H1 (cell line): Measurements from ENCODE around the gene AP1S1. TPM values are rescaled to one million over a fixed set of nuclear protein-coding genes. Genes with fewer than 3 reads are reported as not detected.

Experiments used
- CTCF ChIA-PET: fragments of 300-600 bp; sonication (Branson Sonifier 250); formaldehyde crosslinking; loops from one replicate; lab custom pipeline; 2021; ENCODE audit not compliant: partially characterized antibody; lab: Charles Lee
- POLR2A ChIA-PET: fragments of 300-600 bp; sonication (Branson Sonifier 250); formaldehyde crosslinking; loops from one replicate; lab custom pipeline; 2021; ENCODE audit warnings: inconsistent platforms; ENCODE audit not compliant: partially characterized antibody; lab: Charles Lee
- DNase-seq, 2 experiments: peaks; one replicate each; pipeline versions ENCODE4 v3.0.0 to v3.0.0-alpha.2; 2010 to 2022; ENCODE audit warnings: low spot score in 2 of 2, low read depth in 1 of 2, mixed read lengths in 1 of 2
- FAIRE-seq: peaks from 2 replicates; lab custom pipeline; 2011; peaks lifted over from hg19 to GRCh38; lab: Jason Lieb, UNC
- H2AFZ ChIP-seq: 2 replicates; pipeline ENCODE4 v1.8.1; 2012; ENCODE audit warnings: low read length, inconsistent platforms
- H2AK5ac ChIP-seq: 2 replicates; pipeline ENCODE4 v1.6.1; 2013; ENCODE audit warnings: low read depth, low read length
- H2BK120ac ChIP-seq: replicated peaks from 2 replicates; pipeline ENCODE3; 2013; ENCODE audit warnings: low read depth, low read length, inconsistent platforms
- H2BK12ac ChIP-seq: 2 replicates; pipeline ENCODE4 v1.6.1; 2013; ENCODE audit warnings: low read depth, low read length
- H2BK15ac ChIP-seq: 2 replicates; pipeline ENCODE4 v1.6.1; 2013; ENCODE audit warnings: low read length
- H2BK20ac ChIP-seq: 2 replicates; pipeline ENCODE4 v1.6.1; 2013; ENCODE audit warnings: low read length
- H2BK5ac ChIP-seq: 2 replicates; pipeline ENCODE4 v1.6.1; 2013; ENCODE audit warnings: low read depth, low read length
- H3K14ac ChIP-seq: 2 replicates; pipeline ENCODE4 v1.6.1; 2013; ENCODE audit warnings: inconsistent platforms; ENCODE audit not compliant: insufficient read length
- H3K18ac ChIP-seq: 2 replicates; pipeline ENCODE4 v1.6.1; 2013; ENCODE audit warnings: low read length; ENCODE audit errors: extremely low read depth
- H3K23ac ChIP-seq: 2 replicates; pipeline ENCODE4 v1.6.1; 2013; ENCODE audit warnings: inconsistent platforms; ENCODE audit not compliant: insufficient read length
- H3K23me2 ChIP-seq: 2 replicates; pipeline ENCODE4 v1.6.1; 2013; ENCODE audit warnings: low read depth, low read length
- H3K27ac ChIP-seq: 2 replicates; pipeline ENCODE4 v1.6.1; 2011; ENCODE audit warnings: low read depth, low read length, inconsistent platforms
- H3K27me3 ChIP-seq, 4 experiments: replicated peaks in 1 of 4; 1 replicate in 1 of 4; 2 replicates in 3 of 4; pipeline versions ENCODE4 v1.6.1 to v1.8.1; 2011 to 2013; ENCODE audit warnings: low read length in 3 of 4, mild to moderate bottlenecking in 3 of 4, inconsistent platforms in 2 of 4, mixed read lengths in 2 of 4, moderate library complexity in 1 of 4; ENCODE audit not compliant: control insufficient read depth in 3 of 4, insufficient read depth in 3 of 4; ENCODE audit errors: extremely low read depth in 1 of 4
- H3K36me3 ChIP-seq, 4 experiments: 2 replicates each; pipeline versions ENCODE4 v1.6.1 to v1.8.1; 2011 to 2013; ENCODE audit warnings: mild to moderate bottlenecking in 4 of 4, low read length in 3 of 4, moderate library complexity in 2 of 4, control low read depth in 1 of 4, inconsistent platforms in 1 of 4; ENCODE audit not compliant: insufficient read depth in 4 of 4, control insufficient read depth in 2 of 4
- H3K4ac ChIP-seq: replicated peaks from 2 replicates; pipeline ENCODE3; 2013; ENCODE audit warnings: low read length, low read depth, mixed read lengths, inconsistent platforms; ENCODE audit not compliant: insufficient read length
- H3K4me1 ChIP-seq, 4 experiments: replicated peaks in 1 of 4; 1 replicate in 1 of 4; 2 replicates in 3 of 4; pipeline versions ENCODE4 v1.6.1 to v1.8.1; 2011 to 2013; ENCODE audit warnings: low read length in 3 of 4, inconsistent platforms in 2 of 4, mixed read lengths in 1 of 4; ENCODE audit not compliant: insufficient read depth in 4 of 4, control insufficient read depth in 3 of 4
- H3K4me2 ChIP-seq, 2 experiments: 2 replicates each; pipeline versions ENCODE4 v1.6.1 to v1.8.1; 2011 to 2013; ENCODE audit warnings: low read depth in 2 of 2, low read length in 2 of 2, control low read depth in 1 of 2, inconsistent platforms in 1 of 2, mild to moderate bottlenecking in 1 of 2; ENCODE audit not compliant: insufficient read depth in 1 of 2
- H3K4me3 ChIP-seq, 4 experiments: fragments of 200-600, 300-600 bp in 1 of 4; sonication (generic), shearing (Covaris generic), sonication (Bioruptor Twin) in 1 of 4; 2 replicates each; pipeline versions ENCODE4 v1.5.1 to v1.8.1; 2011 to 2016; ENCODE audit warnings: low read length in 4 of 4, low read depth in 3 of 4, control low read depth in 2 of 4, inconsistent platforms in 2 of 4, mild to moderate bottlenecking in 2 of 4, mixed read lengths in 1 of 4, moderate library complexity in 1 of 4; ENCODE audit not compliant: insufficient read depth in 2 of 4; ENCODE audit errors: extremely low read depth in 1 of 4
- H3K56ac ChIP-seq: replicated peaks from 2 replicates; pipeline ENCODE3; 2013; ENCODE audit warnings: low read depth, mild to moderate bottlenecking, mixed read lengths, low read length, inconsistent platforms; ENCODE audit not compliant: insufficient read length
- H3K79me1 ChIP-seq: 2 replicates; pipeline ENCODE4 v1.6.1; 2013; ENCODE audit warnings: low read depth, low read length, control low read depth
- H3K79me2 ChIP-seq, 2 experiments: 2 replicates each; pipeline versions ENCODE4 v1.6.1 to v1.8.1; 2012 to 2013; ENCODE audit warnings: low read length in 2 of 2, mild to moderate bottlenecking in 2 of 2, inconsistent platforms in 1 of 2; ENCODE audit not compliant: insufficient read depth in 2 of 2, control insufficient read depth in 1 of 2
- H3K9ac ChIP-seq, 4 experiments: replicated peaks in 1 of 4; 1 replicate in 1 of 4; 2 replicates in 3 of 4; pipeline versions ENCODE4 v1.6.1 to v1.8.1; 2011 to 2013; ENCODE audit warnings: low read depth in 3 of 4, low read length in 3 of 4, control low read depth in 2 of 4, mild to moderate bottlenecking in 2 of 4, moderate library complexity in 2 of 4, inconsistent platforms in 1 of 4; ENCODE audit errors: extremely low read depth in 1 of 4
- H3K9me3 ChIP-seq, 2 experiments: 2 replicates each; pipeline versions ENCODE4 v1.6.1 to v1.8.1; 2012 to 2013; ENCODE audit warnings: mild to moderate bottlenecking in 2 of 2, moderate library complexity in 2 of 2, control low read depth in 1 of 2, inconsistent platforms in 1 of 2, low read depth in 1 of 2, low read length in 1 of 2, mixed read lengths in 1 of 2; ENCODE audit not compliant: insufficient read depth in 2 of 2
- H4K20me1 ChIP-seq, 2 experiments: replicated peaks in 1 of 2; 2 replicates each; pipeline versions ENCODE3 to v1.8.1; 2011 to 2013; ENCODE audit warnings: inconsistent platforms in 2 of 2, low read length in 2 of 2, mild to moderate bottlenecking in 1 of 2; ENCODE audit not compliant: insufficient read depth in 2 of 2, control insufficient read depth in 1 of 2
- H4K5ac ChIP-seq: 2 replicates; pipeline ENCODE4 v1.6.1; 2013; ENCODE audit warnings: low read length, low read depth, mixed read lengths, inconsistent platforms; ENCODE audit not compliant: insufficient read length
- H4K8ac ChIP-seq: 2 replicates; pipeline ENCODE4 v1.8.0; 2013; ENCODE audit warnings: mild to moderate bottlenecking, moderate library complexity, low read length, inconsistent platforms; ENCODE audit not compliant: insufficient read depth; ENCODE audit errors: extremely low read depth
- H4K91ac ChIP-seq: replicated peaks from 2 replicates; pipeline ENCODE3; 2013; ENCODE audit warnings: low read length, mixed read lengths, inconsistent platforms; ENCODE audit not compliant: insufficient read length
- FOSL1 ChIP-seq: IDR thresholded peaks from 2 replicates; pipeline ENCODE4 v1.6.1; 2011; ENCODE audit warnings: mild to moderate bottlenecking, low read depth, low read length, moderate library complexity; ENCODE audit not compliant: insufficient read depth
- HDAC2 ChIP-seq, 2 experiments: fragments of 300-600 bp in 1 of 2; sonication (generic) in 1 of 2; IDR thresholded peaks; 2 replicates each; pipeline ENCODE4 v1.6.1; 2011 to 2012; ENCODE audit warnings: low read depth in 2 of 2, low read length in 2 of 2, mild to moderate bottlenecking in 2 of 2, moderate library complexity in 2 of 2, borderline replicate concordance in 1 of 2, inconsistent platforms in 1 of 2
- KDM5A ChIP-seq: fragments of 200-600 bp; IDR thresholded peaks from 2 replicates; pipeline ENCODE4 v1.7.1; 2012; ENCODE audit warnings: mild to moderate bottlenecking, low read length, inconsistent platforms, mixed read lengths
- RFX5 ChIP-seq: IDR thresholded peaks from 2 replicates; pipeline ENCODE4 v1.6.1; 2011; ENCODE audit warnings: low read depth, low read length, improper control_type of control experiment, borderline replicate concordance
- TBP ChIP-seq: IDR thresholded peaks from 2 replicates; pipeline ENCODE4 v1.6.1; 2011; ENCODE audit warnings: low read depth, low read length, improper control_type of control experiment
- WGBS, 2 experiments: shearing (Covaris generic) in 1 of 2; methylation state at CpG; one replicate each; pipeline versions ENCODE4 v1.1.6 to v1.1.7; 2013 to 2015; ENCODE audit warnings: low lambda C conversion rate in 2 of 2, mixed read lengths in 2 of 2, inconsistent platforms in 1 of 2, low coverage in 1 of 2, missing lambda C conversion rate in 1 of 2; ENCODE audit not compliant: insufficient replicate concordance in 2 of 2, insufficient coverage in 1 of 2, insufficient read length in 1 of 2; ENCODE audit errors: extremely low coverage in 1 of 2, missing lambda C conversion rate in 1 of 2; 5-methylcytosine and 5-hydroxymethylcytosine counted together
- polyA plus RNA-seq, 7 experiments: library from polyadenylated mRNA; depleted of rRNA in 3 of 7; stranded (reverse) in 5 of 7; unstranded in 2 of 7; fragments of >200 nt in 5 of 7; fragments of 200-250 nt in 2 of 7; gene quantifications; 1 replicate in 5 of 7; 2 replicates in 1 of 7; 4 replicates in 1 of 7; pipeline versions ENCODE4 v1.2.1 to v1.2.3, GENCODE V29; 2011 to 2013; ENCODE audit warnings: missing spikeins in 2 of 7, mixed read lengths in 2 of 7
- total RNA-seq: library from RNA; stranded (reverse); fragmentation: NEBNext Ultra II Directional; extraction: Animal tissue kit (Norgen Biotek cat#: 25700); gene quantifications from 2 replicates; pipeline ENCODE4 v1.2.1, GENCODE V29; 2021
- TF ChIP-seq, protein P1 (sequence below): IDR thresholded peaks from 2 replicates; pipeline ENCODE4 v1.6.1; 2011; ENCODE audit warnings: low read depth, mild to moderate bottlenecking, low read length; ENCODE audit not compliant: insufficient read depth

Gene AP1S1
- total and polyA plus RNA-seq, 2 of the 8 experiments (the other 6 are each of a cell fraction or from before 2014, with no cell fraction given): 56.1 to 59.3 TPM

DNA sequence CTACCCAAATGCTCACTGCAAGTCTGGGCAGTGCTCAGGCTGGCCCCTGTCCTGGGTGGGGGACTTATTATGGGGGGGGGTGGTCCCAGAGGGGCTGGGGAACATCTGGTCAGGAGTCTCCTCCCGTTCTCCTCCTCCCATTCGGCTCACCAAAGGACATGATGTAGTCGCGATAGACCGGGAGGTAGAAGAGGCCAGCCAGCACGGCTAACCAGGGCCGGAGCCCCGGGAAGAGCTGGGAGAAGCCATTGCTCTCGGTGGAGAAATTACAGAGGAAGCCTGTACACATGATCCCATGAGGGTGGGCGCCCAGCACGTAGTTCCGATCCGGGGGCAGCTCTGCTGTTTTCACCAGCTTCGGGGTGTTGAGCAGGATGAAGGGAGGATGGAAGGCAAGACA, 44.2 kb downstream of the AP1S1 start:
- ChIA-PET POLR2A (interaction anchor here (1.8 to 2.0 kb wide), 2 partner anchors 9 to 109 kb away, joined by 5 to 7 read pairs; no protein-coding TSS in a partner anchor), CTCF (interaction anchor here (0.9 to 12.3 kb wide), 4 partner anchors 22 to 113 kb away, joined by 3 to 168 read pairs (median 4); partner anchors contain the start of gene TRIM56)
- no peaks in the 10 kb centered on the region for H3K36me3 ChIP-seq
- H3K14ac ChIP-seq: no peak overlapping the region
- H3K4me1 ChIP-seq: peaks cover 5 to 20% (median 13%) of the 10 kb centered on the region in 4 experiments
- H2AFZ ChIP-seq: no peak overlapping the region
- H4K91ac ChIP-seq: no peak overlapping the region
- no peak for TF ChIP-seq RFX5
- TF ChIP-seq, protein P1, sequence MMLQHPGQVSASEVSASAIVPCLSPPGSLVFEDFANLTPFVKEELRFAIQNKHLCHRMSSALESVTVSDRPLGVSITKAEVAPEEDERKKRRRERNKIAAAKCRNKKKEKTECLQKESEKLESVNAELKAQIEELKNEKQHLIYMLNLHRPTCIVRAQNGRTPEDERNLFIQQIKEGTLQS: no peak
- TF ChIP-seq HDAC2 (IDR thresholded peaks at IDR 0.05; ENCODE audit: borderline replicate concordance in 1 of 2, low read depth in 2 of 2, low read length in 2 of 2): no peak
- TF ChIP-seq TBP: no peak
- no peak for TF ChIP-seq FOSL1
- TF ChIP-seq KDM5A: no peak
- H2BK20ac ChIP-seq: peak overlapping the region; percentile 48; the same call in 1 of the 2 replicates
- H3K9ac ChIP-seq: no peak overlapping the region
- H3K4ac ChIP-seq: no peak overlapping the region
- H3K18ac ChIP-seq: no peak overlapping the region
- H4K20me1 ChIP-seq: no peaks in the 10 kb centered on the region
- peaks cover 8% of the 10 kb centered on the region; the same call in 1 of the 2 replicates for H3K23me2 ChIP-seq
- FAIRE-seq: no peak
- H4K5ac ChIP-seq: no peak overlapping the region
- H3K9me3 ChIP-seq: no peaks in the 10 kb centered on the region
- H2BK120ac ChIP-seq: no peak overlapping the region
- no peak overlapping the region for H3K4me3 ChIP-seq
- no peak overlapping the region for H2AK5ac ChIP-seq
- H2BK15ac ChIP-seq: no peak overlapping the region
- no peak overlapping the region for H2BK5ac ChIP-seq
- H4K8ac ChIP-seq: peak overlapping the region; percentile 89; the same call in 1 of the 2 replicates
- DNase-seq: no peak
- H3K56ac ChIP-seq: no peak overlapping the region
- peaks cover 0 to 16% (median 9%) of the 10 kb centered on the region in 4 experiments; a peak in 5 of 7 replicates for H3K27me3 ChIP-seq
- WGBS, 2 experiments: 87% methylated on average over 11 of the region's 14 CpGs; no CpG with 5 or more reads in 1 of the 2 experiments
- no peak overlapping the region for H3K23ac ChIP-seq
- no peak overlapping the region for H3K4me2 ChIP-seq
- H3K79me1 ChIP-seq: no peaks in the 10 kb centered on the region
- H2BK12ac ChIP-seq: no peak overlapping the region; the same call in 1 of the 2 replicates
- no peak overlapping the region for H3K27ac ChIP-seq
- no peaks in the 10 kb centered on the region for H3K79me2 ChIP-seq
